ENCODE measurements around the gene PLXNA4. TPM values are rescaled to one million over a fixed set of nuclear protein-coding genes. Genes with fewer than 3 reads are reported as not detected.
A peak's percentile ranks its signal among the peaks of the same experiment; 100 is the strongest.

The PLXNA4 gene
- total RNA-seq, 4 donors from 2014 or later = 5.1 to 7.0 (median 5.3) TPM

- no peak overlapping the region for H3K4me3 ChIP-seq (ENCODE audit: low read depth, poor library complexity, severe bottlenecking)
- intact Hi-C loops (cut with DNase I; ENCODE audit: low total_unique reads) = no loop called here
- WGBS, 2 donors = 71 to 76% methylated on average over 1 of the region's 1 CpG
- TF ChIP-seq POLR2A (IDR thresholded peaks at IDR 0.05) (no peak), CTCF (IDR thresholded peaks at IDR 0.05) (no peak)
- peak in 1 of 2 donors; percentile 40 for DNase-seq (ENCODE audit: low spot score in 2 of 2)
Measured at GRCh38 chr7:132519936-132520335, 56.3 kb downstream of the PLXNA4 start.

- peak in 1 of 2 donors; percentile 43 for DNase-seq (ENCODE audit: low spot score in 2 of 2)
- WGBS, 2 donors = 67 to 80% methylated on average over 6 of the region's 6 CpGs
- intact Hi-C loops (cut with DNase I; ENCODE audit: low total_unique reads) = no loop called here
- TF ChIP-seq POLR2A (IDR thresholded peaks at IDR 0.05) (no peak), CTCF (IDR thresholded peaks at IDR 0.05) (no peak)
- H3K4me3 ChIP-seq (ENCODE audit: low read depth, poor library complexity, severe bottlenecking) = no peak overlapping the region
Measured at GRCh38 chr7:132518839-132519173, 57.5 kb downstream of the PLXNA4 start.

DNA sequence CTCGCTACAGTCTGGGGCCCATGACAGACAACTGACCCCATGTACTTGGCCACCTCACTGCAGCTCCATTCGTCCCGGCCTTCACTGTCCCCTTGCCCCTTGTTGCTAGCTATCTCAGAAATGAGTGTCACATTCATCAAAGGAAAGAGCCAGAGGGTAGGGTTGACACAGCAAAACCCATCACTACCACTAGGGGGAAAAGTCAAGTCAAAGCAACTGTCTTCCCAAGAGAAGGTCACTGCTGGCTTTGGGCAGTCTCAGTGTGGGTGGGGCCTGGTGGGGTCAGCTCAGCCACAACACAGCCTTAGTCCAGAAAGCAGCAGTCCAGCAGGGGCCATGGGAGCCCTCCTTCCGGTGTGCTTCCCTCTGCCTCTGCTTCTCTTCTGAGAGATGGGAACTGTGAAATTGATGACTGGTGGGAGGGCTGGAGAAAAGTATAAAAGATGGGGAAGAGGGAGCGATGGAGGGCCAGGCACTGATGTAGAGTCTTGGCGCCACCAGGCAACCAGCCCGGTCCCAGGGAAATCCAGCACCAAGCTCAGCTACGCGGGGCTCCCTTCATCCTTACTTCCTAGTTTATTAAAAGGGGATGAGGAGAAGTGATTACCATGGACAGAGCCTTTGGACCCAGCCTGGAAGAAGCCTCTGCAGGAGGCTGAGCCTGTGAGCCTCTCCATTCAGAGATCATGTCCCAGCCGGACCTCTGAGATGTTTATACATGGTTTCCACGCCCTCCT lies 58.0 kb downstream of the PLXNA4 start:
- DNase-seq (ENCODE audit: low spot score in 2 of 2) = peak in 1 of 2 donors; percentile 43
- no peak overlapping the region for H3K4me3 ChIP-seq (ENCODE audit: low read depth, poor library complexity, severe bottlenecking)
- no peak for TF ChIP-seq POLR2A (IDR thresholded peaks at IDR 0.05)
- TF ChIP-seq CTCF (IDR thresholded peaks at IDR 0.05) = no peak
- intact Hi-C loops (cut with DNase I; ENCODE audit: low total_unique reads) = no loop called here
- 82 to 92% methylated on average over 11 of the region's 11 CpGs for WGBS, 2 donors

GRCh38 chr7:132516042-132516840 lies 60.0 kb downstream of the PLXNA4 start:
- WGBS, 2 donors = 69 to 73% methylated on average over 5 of the region's 5 CpGs
- no peak overlapping the region for H3K4me3 ChIP-seq (ENCODE audit: low read depth, poor library complexity, severe bottlenecking)
- no peak for DNase-seq (ENCODE audit: low spot score in 2 of 2)
- intact Hi-C loops (cut with DNase I; ENCODE audit: low total_unique reads) = no loop called here
- TF ChIP-seq POLR2A (IDR thresholded peaks at IDR 0.05) (no peak), CTCF (IDR thresholded peaks at IDR 0.05) (no peak)

GRCh38 chr7:132515181-132515580 lies 61.1 kb downstream of the PLXNA4 start:
- DNase-seq (ENCODE audit: low spot score in 2 of 2) = no peak
- 86 to 91% methylated on average over 5 of the region's 5 CpGs for WGBS, 2 donors
- intact Hi-C loops (cut with DNase I; ENCODE audit: low total_unique reads) = no loop called here

More at GRCh38 chr7:132515181-132515580, 61.1 kb downstream of the PLXNA4 start:
- H3K4me3 ChIP-seq (ENCODE audit: low read depth, poor library complexity, severe bottlenecking) = no peak overlapping the region
- no peak for TF ChIP-seq POLR2A (IDR thresholded peaks at IDR 0.05)
- TF ChIP-seq CTCF (IDR thresholded peaks at IDR 0.05) = no peak

Measured in lower leg skin (tissue), 4 donors.